Osteocyte (in vitro differentiated cells): ENCODE measurements around the gene EARS2. TPM values are rescaled to one million over a fixed set of nuclear protein-coding genes. Genes with fewer than 3 reads are reported as not detected.

ENCODE experiments used
- DNase-seq: peaks from one replicate; pipeline ENCODE4 v3.0.0; 2021; ENCODE audit warnings: mixed read lengths; ENCODE audit not compliant: unreplicated experiment; ENCODE audit errors: extremely low spot score
- H3K27ac Mint-ChIP-seq: one replicate; pipeline ENCODE4 v1.8.0; 2021; ENCODE audit warnings: mild to moderate bottlenecking, mixed read lengths; ENCODE audit not compliant: unreplicated experiment
- H3K27me3 Mint-ChIP-seq: one replicate; pipeline ENCODE4 v1.8.0; 2021; ENCODE audit warnings: mixed read lengths; ENCODE audit not compliant: unreplicated experiment
- H3K36me3 Mint-ChIP-seq: one replicate; pipeline ENCODE4 v1.8.0; 2021; ENCODE audit warnings: mixed read lengths; ENCODE audit not compliant: unreplicated experiment
- H3K4me1 Mint-ChIP-seq: one replicate; pipeline ENCODE4 v1.8.0; 2021; ENCODE audit warnings: mixed read lengths; ENCODE audit not compliant: unreplicated experiment
- H3K4me3 Mint-ChIP-seq: one replicate; pipeline ENCODE4 v1.8.0; 2021; ENCODE audit warnings: mild to moderate bottlenecking, moderate library complexity, mixed read lengths; ENCODE audit not compliant: unreplicated experiment
- H3K9me3 Mint-ChIP-seq: one replicate; pipeline ENCODE4 v1.8.0; 2021; ENCODE audit warnings: mixed read lengths; ENCODE audit not compliant: unreplicated experiment
- CTCF ChIP-seq: fragments of 200-600 bp; sonication (generic); IDR thresholded peaks from 2 replicates; pipeline ENCODE4 v1.5.0; 2021; ENCODE audit warnings: antibody characterized with exemption, mild to moderate bottlenecking, moderate library complexity
- total RNA-seq: library from RNA; stranded (reverse); gene quantifications from 2 replicates; pipeline ENCODE4 v1.2.1, GENCODE V29; 2021

Gene EARS2
- total RNA-seq, 1 donor from 2014 or later = 18.7 TPM

GRCh38 chr16:23497543-23497868 lies 59.6 kb downstream of the EARS2 start:
- no peaks in the 10 kb centered on the region for H3K9me3 Mint-ChIP-seq
- no peak for TF ChIP-seq CTCF
- H3K36me3 Mint-ChIP-seq = peaks cover 10% of the 10 kb centered on the region
- no peak for DNase-seq
- H3K4me3 Mint-ChIP-seq = no peak overlapping the region
- H3K27me3 Mint-ChIP-seq = no peaks in the 10 kb centered on the region
- H3K27ac Mint-ChIP-seq = peak overlapping the region; percentile 58
- peaks cover 20% of the 10 kb centered on the region for H3K4me1 Mint-ChIP-seq

GRCh38 chr16:23496821-23497542 lies 60.2 kb downstream of the EARS2 start:
- Mint-ChIP-seq H3K27ac (peak overlapping the region; percentile 58), H3K27me3 (no peaks in the 10 kb centered on the region), H3K9me3 (no peaks in the 10 kb centered on the region), H3K4me1 (peaks cover 26% of the 10 kb centered on the region), H3K36me3 (peaks cover 15% of the 10 kb centered on the region), H3K4me3 (no peak overlapping the region)
- no peak for DNase-seq
- TF ChIP-seq CTCF = no peak

GRCh38 chr16:23495671-23496070 lies 61.5 kb downstream of the EARS2 start:
- H3K27ac Mint-ChIP-seq = no peak overlapping the region
- DNase-seq = no peak
- no peak for TF ChIP-seq CTCF
- H3K9me3 Mint-ChIP-seq = no peaks in the 10 kb centered on the region
- no peak overlapping the region for H3K4me3 Mint-ChIP-seq
- H3K27me3 Mint-ChIP-seq = no peaks in the 10 kb centered on the region
- H3K4me1 Mint-ChIP-seq = peaks cover 31% of the 10 kb centered on the region
- peaks cover 23% of the 10 kb centered on the region for H3K36me3 Mint-ChIP-seq

GRCh38 chr16:23494188-23494587 lies 63.0 kb downstream of the EARS2 start:
- no peak overlapping the region for H3K27ac Mint-ChIP-seq
- no peaks in the 10 kb centered on the region for H3K27me3 Mint-ChIP-seq
- TF ChIP-seq CTCF = no peak
- H3K36me3 Mint-ChIP-seq = peaks cover 30% of the 10 kb centered on the region
- H3K4me3 Mint-ChIP-seq = no peak overlapping the region
- H3K4me1 Mint-ChIP-seq = peaks cover 31% of the 10 kb centered on the region
- no peaks in the 10 kb centered on the region for H3K9me3 Mint-ChIP-seq
- DNase-seq = no peak

GRCh38 chr16:23491490-23492391 lies 65.4 kb downstream of the EARS2 start:
- H3K4me3 Mint-ChIP-seq = no peak overlapping the region
- H3K4me1 Mint-ChIP-seq = peaks cover 21% of the 10 kb centered on the region
- H3K27ac Mint-ChIP-seq = no peak overlapping the region
- peaks cover 34% of the 10 kb centered on the region for H3K36me3 Mint-ChIP-seq
- no peaks in the 10 kb centered on the region for H3K27me3 Mint-ChIP-seq
- no peak for DNase-seq
- no peak for TF ChIP-seq CTCF
- no peaks in the 10 kb centered on the region for H3K9me3 Mint-ChIP-seq
